Mucosa of descending colon (tissue), 3 donors: ENCODE data around the gene RGPD4. TPM values are rescaled to one million over a fixed set of nuclear protein-coding genes. Genes with fewer than 3 reads are reported as not detected.

ENCODE experiments used
- ATAC-seq: fragments of 200-7000 bp; cut with Tn5 transposase; one replicate; pipeline ENCODE4 v1.9.1; 2020; ENCODE audit warnings: mild to moderate bottlenecking, moderate library complexity
- DNase-seq, 3 donors: peaks; one replicate each; pipeline ENCODE4 v3.0.0-alpha.2; 2020
- H3K36me3 ChIP-seq: fragments of 200-600 bp; one replicate; pipeline ENCODE4 v1.8.0; 2021; ENCODE audit warnings: low read depth, mild to moderate bottlenecking
- H3K4me1 ChIP-seq: fragments of 200-600 bp; one replicate; pipeline ENCODE4 v1.8.0; 2021; ENCODE audit warnings: low read depth, mild to moderate bottlenecking
- H3K4me3 ChIP-seq: fragments of 200-600 bp; one replicate; pipeline ENCODE4 v1.8.0; 2021; ENCODE audit warnings: mild to moderate bottlenecking
- H3K9me3 ChIP-seq: fragments of 200-600 bp; one replicate; pipeline ENCODE4 v1.8.0; 2021; ENCODE audit warnings: mild to moderate bottlenecking
- CTCF ChIP-seq: fragments of 200-600 bp; IDR thresholded peaks from one replicate; pipeline ENCODE4 v1.8.0; 2022; ENCODE audit warnings: antibody characterized with exemption, mild to moderate bottlenecking
- intact Hi-C, 2 donors: fragments of 100-400 bp; cut with DNase I in 1 of 2; cut with micrococcal nuclease in 1 of 2; formaldehyde crosslinking; loops; one replicate each; pipeline versions ENCODE4 v1.11.0 to v1.11.1; 2022; cut with DNase I, micrococcal nuclease
- total RNA-seq, 3 donors: library from RNA; stranded (reverse); fragmentation: NEBNext Ultra II Directional in 2 of 3; extraction: Animal tissue kit (Norgen Biotek cat#: 25700) in 2 of 3; gene quantifications; one replicate each; pipeline versions ENCODE4 v1.2.1 to v1.2.4, GENCODE V29; 2021 to 2023
- donor health status: DM: no; HTN: no; CAD: no; lungs with moderate emphysema.
- donor health status: DM: no; HTN: no; CAD: no.
- donor health status: DM: no; HTN: yes; CAD: no.

RGPD4 gene
- total RNA-seq, 3 donors from 2014 or later, result 0.10 to 0.13 TPM; not detected in 1

DNA sequence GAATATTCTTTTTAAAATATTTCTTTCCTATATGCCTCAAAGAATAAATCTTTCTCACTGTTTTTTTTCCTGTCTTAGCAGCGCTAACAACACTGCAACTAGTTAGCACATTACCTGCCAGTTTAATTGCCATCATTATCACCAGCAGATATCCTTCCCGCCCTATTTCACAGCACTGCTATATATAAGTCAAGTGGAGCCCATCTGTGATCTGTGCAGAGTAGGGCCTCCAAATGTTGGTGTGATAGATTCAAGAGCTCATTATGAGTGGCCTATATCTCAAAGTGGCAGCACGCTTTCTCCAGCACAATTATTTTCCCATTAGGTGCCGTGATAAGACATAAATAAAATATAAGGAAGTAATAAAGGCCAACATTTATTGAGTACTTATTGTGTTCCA is 19.8 kb upstream of the RGPD4 start:
- intact Hi-C loops, result no loop called here
- H3K4me1 ChIP-seq, result no peaks in the 10 kb centered on the region
- no peaks in the 10 kb centered on the region for H3K36me3 ChIP-seq
- no peak overlapping the region for H3K4me3 ChIP-seq
- no peaks in the 10 kb centered on the region for H3K9me3 ChIP-seq
- TF ChIP-seq CTCF, result no peak
- ATAC-seq, result no peak
- no peak for DNase-seq

DNA sequence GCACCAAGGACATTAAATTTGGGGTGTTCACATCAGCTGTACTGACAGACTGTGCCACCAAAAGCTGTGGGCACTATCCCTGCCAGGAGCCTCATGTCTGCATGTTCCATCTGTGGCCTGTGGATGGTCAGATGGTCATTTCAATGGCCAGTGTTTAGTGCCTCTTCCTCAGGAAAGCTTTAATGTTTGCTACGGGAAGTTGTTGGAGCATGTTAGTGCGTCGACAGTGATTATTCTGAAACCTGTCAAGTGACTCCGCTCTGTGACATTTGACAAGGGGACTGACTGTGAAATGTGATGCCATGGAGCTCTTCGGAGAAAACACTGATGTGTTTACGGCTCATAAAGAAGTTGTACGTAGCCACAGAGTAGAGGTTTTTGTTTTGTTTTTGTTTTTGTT is 18.7 kb upstream of the RGPD4 start:
- no peak for DNase-seq
- Histone ChIP-seq H3K4me3 (no peak overlapping the region), H3K9me3 (no peaks in the 10 kb centered on the region), H3K4me1 (no peaks in the 10 kb centered on the region), H3K36me3 (no peaks in the 10 kb centered on the region)
- TF ChIP-seq CTCF, result no peak
- intact Hi-C loops, result no loop called here
- no peak for ATAC-seq

- no peak for TF ChIP-seq CTCF
- Histone ChIP-seq H3K4me1 (no peaks in the 10 kb centered on the region), H3K4me3 (no peak overlapping the region), H3K9me3 (no peaks in the 10 kb centered on the region), H3K36me3 (no peaks in the 10 kb centered on the region)
- ATAC-seq, result no peak
- intact Hi-C loops, result no loop called here
- DNase-seq, result no peak
These were observed 17.7 kb upstream of the RGPD4 start for GRCh38 chr2:107808959-107809358.

GRCh38 chr2:107809835-107810234 is 16.9 kb upstream of the RGPD4 start:
- TF ChIP-seq CTCF, result no peak
- Histone ChIP-seq H3K36me3 (no peaks in the 10 kb centered on the region), H3K4me3 (no peak overlapping the region), H3K4me1 (no peaks in the 10 kb centered on the region), H3K9me3 (no peaks in the 10 kb centered on the region)
- DNase-seq, result no peak
- intact Hi-C loops, result no loop called here
- no peak for ATAC-seq

DNA sequence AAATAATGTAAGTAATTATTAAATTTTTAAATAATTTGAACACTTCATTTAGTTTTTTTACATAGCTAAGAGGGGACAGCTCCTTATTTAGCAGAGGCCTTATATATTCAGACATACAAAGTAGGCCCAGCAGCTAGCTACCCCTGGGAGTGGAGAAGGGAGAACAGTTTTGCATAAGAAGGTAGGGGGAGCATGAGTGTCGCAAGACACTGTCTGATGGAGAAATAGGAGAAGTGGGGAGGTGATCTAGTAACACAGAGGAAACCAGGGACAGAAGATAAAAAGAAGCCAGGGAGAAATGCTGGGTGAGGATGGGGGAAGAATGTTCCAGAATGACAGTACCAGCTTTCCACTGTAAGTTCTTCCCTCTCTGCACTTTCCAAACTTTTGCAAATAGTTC is 16.0 kb upstream of the RGPD4 start:
- no peaks in the 10 kb centered on the region for H3K4me1 ChIP-seq
- DNase-seq (no peak), ATAC-seq (no peak)
- intact Hi-C loops, result no loop called here
- no peak for TF ChIP-seq CTCF
- no peaks in the 10 kb centered on the region for H3K36me3 ChIP-seq
- H3K9me3 ChIP-seq, result no peaks in the 10 kb centered on the region
- H3K4me3 ChIP-seq, result no peak overlapping the region

DNA sequence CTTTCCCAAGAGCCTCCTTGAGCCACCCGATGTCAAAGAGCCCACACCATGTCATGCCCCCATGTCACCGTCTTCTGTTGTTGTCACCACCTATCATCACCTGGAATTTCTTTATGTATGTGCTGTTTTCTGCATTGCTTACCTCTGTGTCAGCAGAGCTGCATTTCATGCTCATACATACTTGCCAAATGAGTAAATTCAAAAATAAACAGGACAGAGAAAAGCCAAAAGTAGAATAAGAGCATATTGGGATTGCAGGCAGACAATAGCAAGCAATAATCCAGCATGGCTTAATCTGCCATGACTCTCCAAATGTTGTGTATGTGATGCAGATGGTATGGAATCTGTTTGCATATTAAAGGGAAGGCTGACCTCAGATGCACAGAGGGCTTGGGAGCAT is 15.3 kb upstream of the RGPD4 start:
- Histone ChIP-seq H3K9me3 (no peaks in the 10 kb centered on the region), H3K4me1 (no peaks in the 10 kb centered on the region), H3K4me3 (no peak overlapping the region), H3K36me3 (no peaks in the 10 kb centered on the region)
- TF ChIP-seq CTCF, result no peak
- ATAC-seq (no peak), DNase-seq (no peak)
- intact Hi-C loops, result no loop called here
